H1 (cell line): ENCODE results near the gene CLIC3. TPM values are rescaled to one million over a fixed set of nuclear protein-coding genes. Genes with fewer than 3 reads are reported as not detected.

Source experiments
- BACH1 ChIP-seq: IDR thresholded peaks from 2 replicates; pipeline ENCODE4 v1.6.1; 2012; ENCODE audit warnings: low read length, improper control_type of control experiment
- BCL11A ChIP-seq, 2 experiments: IDR thresholded peaks; one replicate each; pipeline ENCODE4 v1.6.1; 2011; ENCODE audit warnings: low read depth in 2 of 2, low read length in 2 of 2, mild to moderate bottlenecking in 2 of 2
- CEBPB ChIP-seq: IDR thresholded peaks from 2 replicates; pipeline ENCODE4 v1.6.1; 2012; ENCODE audit warnings: low read depth, low read length
- FOSL1 ChIP-seq: IDR thresholded peaks from 2 replicates; pipeline ENCODE4 v1.6.1; 2011; ENCODE audit warnings: mild to moderate bottlenecking, low read depth, low read length, moderate library complexity; ENCODE audit not compliant: insufficient read depth
- GABPA ChIP-seq: IDR thresholded peaks from 2 replicates; pipeline ENCODE4 v1.6.1; 2011; ENCODE audit warnings: mild to moderate bottlenecking, low read length, moderate library complexity, borderline replicate concordance; ENCODE audit not compliant: insufficient read depth
- GTF2F1 ChIP-seq: IDR thresholded peaks from 2 replicates; pipeline ENCODE4 v1.6.1; 2012; ENCODE audit warnings: low read depth, low read length, improper control_type of control experiment, borderline replicate concordance
- JUN ChIP-seq: IDR thresholded peaks from 2 replicates; pipeline ENCODE4 v1.6.1; 2011; ENCODE audit warnings: low read depth, mild to moderate bottlenecking, improper control_type of control experiment, low read length
- RAD21 ChIP-seq, 2 experiments: IDR thresholded peaks in 1 of 2; conservative IDR thresholded peaks in 1 of 2; 2 replicates each; pipeline ENCODE4 v1.6.1; 2011; ENCODE audit warnings: low read depth in 2 of 2, low read length in 2 of 2, improper control_type of control experiment in 1 of 2, inconsistent platforms in 1 of 2, mild to moderate bottlenecking in 1 of 2, moderate library complexity in 1 of 2
- SIN3A ChIP-seq, 2 experiments: IDR thresholded peaks in 1 of 2; conservative IDR thresholded peaks in 1 of 2; 2 replicates each; pipeline ENCODE4 v1.6.1; 2011 to 2012; ENCODE audit warnings: low read length in 2 of 2, improper control_type of control experiment in 1 of 2, low read depth in 1 of 2, mild to moderate bottlenecking in 1 of 2
- TBP ChIP-seq: IDR thresholded peaks from 2 replicates; pipeline ENCODE4 v1.6.1; 2011; ENCODE audit warnings: low read depth, low read length, improper control_type of control experiment
- polyA plus RNA-seq, 7 experiments: library from polyadenylated mRNA; depleted of rRNA in 3 of 7; stranded (reverse) in 5 of 7; unstranded in 2 of 7; fragments of >200 nt in 5 of 7; fragments of 200-250 nt in 2 of 7; gene quantifications; 1 replicate in 5 of 7; 2 replicates in 1 of 7; 4 replicates in 1 of 7; pipeline versions ENCODE4 v1.2.1 to v1.2.3, GENCODE V29; 2011 to 2013; ENCODE audit warnings: missing spikeins in 2 of 7, mixed read lengths in 2 of 7
- total RNA-seq: library from RNA; stranded (reverse); fragmentation: NEBNext Ultra II Directional; extraction: Animal tissue kit (Norgen Biotek cat#: 25700); gene quantifications from 2 replicates; pipeline ENCODE4 v1.2.1, GENCODE V29; 2021
- TF ChIP-seq, protein P1 (sequence below): IDR thresholded peaks from 2 replicates; pipeline ENCODE4 v1.6.1; 2012; ENCODE audit warnings: low read length, inconsistent platforms
- TF ChIP-seq, protein P2 (sequence below), 3 experiments: IDR thresholded peaks; 1 replicate in 2 of 3; 2 replicates in 1 of 3; pipeline versions ENCODE4 v1.5.1 to v1.6.1; 2011; ENCODE audit warnings: low read length in 3 of 3, mild to moderate bottlenecking in 3 of 3, inconsistent platforms in 2 of 3, low read depth in 1 of 3, moderate library complexity in 1 of 3; ENCODE audit not compliant: insufficient read depth in 1 of 3; ENCODE audit errors: control extremely low read depth in 1 of 3

CLIC3 gene
- total and polyA plus RNA-seq, 2 of the 8 experiments (the other 6 are each of a cell fraction or from before 2014, with no cell fraction given) = 0.12 TPM; not detected in 1

DNA sequence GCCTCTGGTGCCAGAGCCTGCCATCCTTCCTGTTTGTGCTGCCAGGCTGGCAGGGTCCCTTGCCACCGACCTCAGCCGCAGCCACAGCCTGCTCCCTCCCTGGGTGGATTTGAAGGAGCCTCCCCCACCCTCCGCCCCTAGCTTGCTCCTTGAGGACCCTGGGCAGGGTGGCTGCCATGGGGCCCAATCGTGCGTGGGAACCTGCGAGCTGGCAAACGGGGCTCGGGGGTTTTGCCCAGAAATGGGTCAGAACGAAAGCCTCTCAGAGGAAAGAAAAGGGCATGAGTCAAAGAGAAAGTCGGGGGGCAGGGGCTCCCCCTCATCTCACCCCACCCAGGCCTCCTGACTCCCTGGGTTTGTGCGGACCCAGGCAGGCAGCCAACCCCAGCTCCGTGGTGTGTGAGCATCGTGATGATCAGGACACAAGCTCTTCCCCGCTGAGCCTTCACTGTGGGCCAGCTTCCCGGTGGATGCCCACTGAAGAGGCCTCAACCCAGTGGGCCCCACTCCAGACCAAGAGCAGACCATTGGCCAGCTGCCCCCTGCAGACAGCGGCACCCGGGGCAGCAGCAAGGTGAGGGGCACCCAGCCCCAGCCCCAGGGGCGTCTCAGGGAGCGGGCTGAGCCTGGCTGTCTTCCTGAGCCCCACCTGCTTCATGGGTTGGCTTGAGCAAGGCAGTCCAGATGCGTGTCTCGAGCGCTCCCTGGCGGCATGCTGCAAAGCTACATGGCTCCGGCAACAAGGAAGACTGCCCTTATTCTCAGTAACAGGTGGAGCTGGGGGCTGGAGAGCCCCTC lies 38.5 kb upstream of the CLIC3 start (continued):
- TF ChIP-seq FOSL1 (no peak), RAD21 (IDR thresholded peaks at IDR 0.05 in 1 of 2, conservative IDR thresholded peaks at IDR 0.05 in 1 of 2; ENCODE audit: low read depth in 2 of 2, low read length in 2 of 2) (peak; percentile 87 to 90), GABPA (peak; percentile 68; the same call in 1 of the 2 replicates), BACH1 (no peak), SIN3A (conservative IDR thresholded peaks at IDR 0.05 in 1 of 2, IDR thresholded peaks at IDR 0.05 in 1 of 2; ENCODE audit: low read depth in 1 of 2, low read length in 2 of 2) (0 out of 4 replicates have a peak, but pooled peaks of 1 of the 2 experiments have one; percentile 56), GTF2F1 (peak; percentile 25; the same call in 1 of the 2 replicates), CEBPB (0 out of 2 replicates have a peak, but pooled peaks have one; percentile 25), JUN (no peak), BCL11A (IDR thresholded peaks at IDR 0.05; ENCODE audit: low read depth in 2 of 2, low read length in 2 of 2) (no peak), TBP (0 out of 2 replicates have a peak, but pooled peaks have one; percentile 30)
- TF ChIP-seq, protein P1, sequence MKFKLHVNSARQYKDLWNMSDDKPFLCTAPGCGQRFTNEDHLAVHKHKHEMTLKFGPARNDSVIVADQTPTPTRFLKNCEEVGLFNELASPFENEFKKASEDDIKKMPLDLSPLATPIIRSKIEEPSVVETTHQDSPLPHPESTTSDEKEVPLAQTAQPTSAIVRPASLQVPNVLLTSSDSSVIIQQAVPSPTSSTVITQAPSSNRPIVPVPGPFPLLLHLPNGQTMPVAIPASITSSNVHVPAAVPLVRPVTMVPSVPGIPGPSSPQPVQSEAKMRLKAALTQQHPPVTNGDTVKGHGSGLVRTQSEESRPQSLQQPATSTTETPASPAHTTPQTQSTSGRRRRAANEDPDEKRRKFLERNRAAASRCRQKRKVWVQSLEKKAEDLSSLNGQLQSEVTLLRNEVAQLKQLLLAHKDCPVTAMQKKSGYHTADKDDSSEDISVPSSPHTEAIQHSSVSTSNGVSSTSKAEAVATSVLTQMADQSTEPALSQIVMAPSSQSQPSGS = no peak
- TF ChIP-seq, protein P2, sequence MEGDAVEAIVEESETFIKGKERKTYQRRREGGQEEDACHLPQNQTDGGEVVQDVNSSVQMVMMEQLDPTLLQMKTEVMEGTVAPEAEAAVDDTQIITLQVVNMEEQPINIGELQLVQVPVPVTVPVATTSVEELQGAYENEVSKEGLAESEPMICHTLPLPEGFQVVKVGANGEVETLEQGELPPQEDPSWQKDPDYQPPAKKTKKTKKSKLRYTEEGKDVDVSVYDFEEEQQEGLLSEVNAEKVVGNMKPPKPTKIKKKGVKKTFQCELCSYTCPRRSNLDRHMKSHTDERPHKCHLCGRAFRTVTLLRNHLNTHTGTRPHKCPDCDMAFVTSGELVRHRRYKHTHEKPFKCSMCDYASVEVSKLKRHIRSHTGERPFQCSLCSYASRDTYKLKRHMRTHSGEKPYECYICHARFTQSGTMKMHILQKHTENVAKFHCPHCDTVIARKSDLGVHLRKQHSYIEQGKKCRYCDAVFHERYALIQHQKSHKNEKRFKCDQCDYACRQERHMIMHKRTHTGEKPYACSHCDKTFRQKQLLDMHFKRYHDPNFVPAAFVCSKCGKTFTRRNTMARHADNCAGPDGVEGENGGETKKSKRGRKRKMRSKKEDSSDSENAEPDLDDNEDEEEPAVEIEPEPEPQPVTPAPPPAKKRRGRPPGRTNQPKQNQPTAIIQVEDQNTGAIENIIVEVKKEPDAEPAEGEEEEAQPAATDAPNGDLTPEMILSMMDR (IDR thresholded peaks at IDR 0.05; ENCODE audit: control extremely low read depth in 1 of 3, insufficient read depth in 1 of 3, low read depth in 1 of 3, low read length in 3 of 3) = peak in 2 of 3 experiments; percentile 93 to 95; a peak in 3 of 4 replicates
